GM23338 (cell line): ENCODE results near the gene FAM171A2.

Experiments used
- CREB1 ChIP-seq: fragments of 250-450 bp; sonication (Bioruptor Pico); IDR thresholded peaks from 2 replicates; pipeline ENCODE4 v1.5.0; 2020; ENCODE audit warnings: low read depth, mild to moderate bottlenecking, moderate library complexity
- CTCF ChIP-seq, 2 experiments: fragments of 200-600 bp in 1 of 2; sonication (generic) in 1 of 2; conservative IDR thresholded peaks; 2 replicates each; pipeline versions ENCODE4 v1.5.1 to v1.6.1; 2016 to 2017; ENCODE audit warnings: antibody characterized with exemption in 2 of 2, low read depth in 2 of 2, mild to moderate bottlenecking in 2 of 2, moderate library complexity in 1 of 2
- EZH2 ChIP-seq: fragments of 200-600 bp; sonication (generic); IDR thresholded peaks from one replicate; pipeline ENCODE4 v1.8.0; 2017; ENCODE audit warnings: antibody characterized with exemption, mild to moderate bottlenecking, low read depth; ENCODE audit not compliant: unreplicated experiment
- JUNB ChIP-seq: IDR thresholded peaks from one replicate; pipeline ENCODE4 v1.6.1; 2016; ENCODE audit warnings: antibody characterized with exemption; ENCODE audit not compliant: unreplicated experiment
- NANOG ChIP-seq: IDR thresholded peaks from 2 replicates; pipeline ENCODE4 v1.6.1; 2016; ENCODE audit warnings: antibody characterized with exemption, borderline replicate concordance
- POLR2AphosphoS5 ChIP-seq: IDR thresholded peaks from 2 replicates; pipeline ENCODE4 v1.6.1; 2016; ENCODE audit warnings: antibody characterized with exemption, low read depth
- STAT1 ChIP-seq: IDR thresholded peaks from one replicate; pipeline ENCODE4 v1.6.1; 2016; ENCODE audit warnings: antibody characterized with exemption; ENCODE audit not compliant: unreplicated experiment
- TF ChIP-seq, protein P1 (sequence below): IDR thresholded peaks from one replicate; pipeline ENCODE4 v1.6.1; 2018; ENCODE audit warnings: antibody characterized with exemption; ENCODE audit not compliant: unreplicated experiment
- TF ChIP-seq, protein P2 (sequence below): IDR thresholded peaks from 2 replicates; pipeline ENCODE4 v1.6.1; 2016; ENCODE audit warnings: antibody characterized with exemption

- TF ChIP-seq CTCF (conservative IDR thresholded peaks at IDR 0.05; ENCODE audit: low read depth in 2 of 2): no peak
- TF ChIP-seq JUNB: no peak
- TF ChIP-seq POLR2AphosphoS5: no peak
- TF ChIP-seq, protein P1, sequence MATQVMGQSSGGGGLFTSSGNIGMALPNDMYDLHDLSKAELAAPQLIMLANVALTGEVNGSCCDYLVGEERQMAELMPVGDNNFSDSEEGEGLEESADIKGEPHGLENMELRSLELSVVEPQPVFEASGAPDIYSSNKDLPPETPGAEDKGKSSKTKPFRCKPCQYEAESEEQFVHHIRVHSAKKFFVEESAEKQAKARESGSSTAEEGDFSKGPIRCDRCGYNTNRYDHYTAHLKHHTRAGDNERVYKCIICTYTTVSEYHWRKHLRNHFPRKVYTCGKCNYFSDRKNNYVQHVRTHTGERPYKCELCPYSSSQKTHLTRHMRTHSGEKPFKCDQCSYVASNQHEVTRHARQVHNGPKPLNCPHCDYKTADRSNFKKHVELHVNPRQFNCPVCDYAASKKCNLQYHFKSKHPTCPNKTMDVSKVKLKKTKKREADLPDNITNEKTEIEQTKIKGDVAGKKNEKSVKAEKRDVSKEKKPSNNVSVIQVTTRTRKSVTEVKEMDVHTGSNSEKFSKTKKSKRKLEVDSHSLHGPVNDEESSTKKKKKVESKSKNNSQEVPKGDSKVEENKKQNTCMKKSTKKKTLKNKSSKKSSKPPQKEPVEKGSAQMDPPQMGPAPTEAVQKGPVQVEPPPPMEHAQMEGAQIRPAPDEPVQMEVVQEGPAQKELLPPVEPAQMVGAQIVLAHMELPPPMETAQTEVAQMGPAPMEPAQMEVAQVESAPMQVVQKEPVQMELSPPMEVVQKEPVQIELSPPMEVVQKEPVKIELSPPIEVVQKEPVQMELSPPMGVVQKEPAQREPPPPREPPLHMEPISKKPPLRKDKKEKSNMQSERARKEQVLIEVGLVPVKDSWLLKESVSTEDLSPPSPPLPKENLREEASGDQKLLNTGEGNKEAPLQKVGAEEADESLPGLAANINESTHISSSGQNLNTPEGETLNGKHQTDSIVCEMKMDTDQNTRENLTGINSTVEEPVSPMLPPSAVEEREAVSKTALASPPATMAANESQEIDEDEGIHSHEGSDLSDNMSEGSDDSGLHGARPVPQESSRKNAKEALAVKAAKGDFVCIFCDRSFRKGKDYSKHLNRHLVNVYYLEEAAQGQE: no peak
- no peak for TF ChIP-seq EZH2
- TF ChIP-seq, protein P2, sequence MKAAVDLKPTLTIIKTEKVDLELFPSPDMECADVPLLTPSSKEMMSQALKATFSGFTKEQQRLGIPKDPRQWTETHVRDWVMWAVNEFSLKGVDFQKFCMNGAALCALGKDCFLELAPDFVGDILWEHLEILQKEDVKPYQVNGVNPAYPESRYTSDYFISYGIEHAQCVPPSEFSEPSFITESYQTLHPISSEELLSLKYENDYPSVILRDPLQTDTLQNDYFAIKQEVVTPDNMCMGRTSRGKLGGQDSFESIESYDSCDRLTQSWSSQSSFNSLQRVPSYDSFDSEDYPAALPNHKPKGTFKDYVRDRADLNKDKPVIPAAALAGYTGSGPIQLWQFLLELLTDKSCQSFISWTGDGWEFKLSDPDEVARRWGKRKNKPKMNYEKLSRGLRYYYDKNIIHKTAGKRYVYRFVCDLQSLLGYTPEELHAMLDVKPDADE: no peak
- no peak for TF ChIP-seq NANOG
- no peak for TF ChIP-seq STAT1
- no peak for TF ChIP-seq CREB1 (CRISPR knock-in tag)
Measured at GRCh38 chr17:44343510-44344209, 20.0 kb downstream of the FAM171A2 start.
